ENCODE data around the gene ARAP2. TPM values are rescaled to one million over a fixed set of nuclear protein-coding genes. Genes with fewer than 3 reads are reported as not detected.
A peak's percentile ranks its signal among the peaks of the same experiment; 100 is the strongest.

ARAP2 gene
- total RNA-seq, 1 experiment from 2014 or later = 1.5 TPM

DNA sequence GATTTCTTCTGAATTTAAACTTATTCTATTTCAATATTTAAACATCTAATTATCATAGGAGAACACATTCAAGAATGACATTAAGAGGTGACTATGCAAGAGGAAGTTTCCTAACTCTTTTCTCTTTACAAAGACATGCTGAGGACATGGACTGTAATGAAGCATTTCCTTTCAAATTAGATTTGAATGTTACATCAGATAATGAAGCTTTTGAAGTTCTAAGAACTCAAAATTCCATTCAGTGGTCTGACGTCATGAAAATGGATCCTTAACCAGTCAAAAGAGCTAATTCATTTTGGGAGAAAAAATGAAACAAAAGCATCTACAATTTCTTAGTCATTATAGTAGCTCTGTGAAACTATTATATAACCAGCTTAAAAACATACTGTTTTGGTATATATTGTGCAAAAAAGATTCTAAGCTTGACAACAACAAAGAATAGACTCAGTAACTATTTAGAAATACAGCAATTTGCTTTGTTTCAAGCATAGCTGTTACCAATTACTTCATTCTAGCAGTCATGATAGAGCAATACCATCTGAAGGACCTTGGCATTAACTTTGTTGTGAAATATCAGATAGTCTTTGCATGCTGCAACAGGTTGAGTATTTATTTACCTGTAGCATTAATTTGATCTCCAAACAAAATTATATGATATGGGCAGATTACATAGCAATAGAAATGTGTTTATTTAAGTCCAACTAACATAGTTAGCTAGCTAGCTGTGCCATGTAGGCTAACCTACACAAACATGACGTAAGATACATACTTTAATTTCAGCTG, 23.4 kb upstream of the ARAP2 start:
- in situ Hi-C loops (cut with HindIII; ENCODE audit: low pct_unique_long_range_greater_than_20kb, low sequenced_read_pairs) = no loop called here
- no peak for DNase-seq (ENCODE audit: low read depth)

DNA sequence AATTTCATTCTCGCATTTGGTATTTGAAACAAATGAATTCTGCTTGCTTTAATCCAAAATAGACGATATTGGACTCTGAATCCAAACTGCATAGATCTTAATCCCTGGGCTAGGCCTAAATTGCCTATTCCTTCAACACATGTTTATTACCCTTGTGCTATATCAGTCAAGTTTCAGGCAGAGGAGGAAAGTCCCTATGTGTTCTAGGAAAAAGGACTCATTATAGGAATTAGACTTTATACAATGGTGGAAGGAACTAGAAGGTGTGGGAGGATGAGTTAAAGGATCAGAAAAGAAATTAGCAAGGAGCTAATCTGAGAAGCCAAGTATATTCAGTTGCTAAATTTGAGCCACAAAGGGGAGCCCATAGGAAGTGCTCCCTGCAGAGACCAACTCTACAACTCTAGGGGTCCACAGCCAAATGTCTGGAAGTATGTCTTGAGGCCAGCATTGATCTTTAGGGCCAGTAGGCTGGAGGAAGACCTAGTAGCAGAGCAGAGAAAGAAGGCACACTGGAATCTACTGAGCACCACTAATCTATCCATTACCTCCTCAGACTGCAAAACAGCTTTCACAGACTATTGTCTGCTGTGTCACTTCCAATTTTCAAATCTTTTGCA, 20.0 kb upstream of the ARAP2 start:
- DNase-seq (ENCODE audit: low read depth) = no peak
- in situ Hi-C loops (cut with HindIII; ENCODE audit: low pct_unique_long_range_greater_than_20kb, low sequenced_read_pairs) = no loop called here

GRCh38 chr4:36260731-36261130, 16.4 kb upstream of the ARAP2 start:
- in situ Hi-C loops (cut with HindIII; ENCODE audit: low pct_unique_long_range_greater_than_20kb, low sequenced_read_pairs) = no loop called here

DNA sequence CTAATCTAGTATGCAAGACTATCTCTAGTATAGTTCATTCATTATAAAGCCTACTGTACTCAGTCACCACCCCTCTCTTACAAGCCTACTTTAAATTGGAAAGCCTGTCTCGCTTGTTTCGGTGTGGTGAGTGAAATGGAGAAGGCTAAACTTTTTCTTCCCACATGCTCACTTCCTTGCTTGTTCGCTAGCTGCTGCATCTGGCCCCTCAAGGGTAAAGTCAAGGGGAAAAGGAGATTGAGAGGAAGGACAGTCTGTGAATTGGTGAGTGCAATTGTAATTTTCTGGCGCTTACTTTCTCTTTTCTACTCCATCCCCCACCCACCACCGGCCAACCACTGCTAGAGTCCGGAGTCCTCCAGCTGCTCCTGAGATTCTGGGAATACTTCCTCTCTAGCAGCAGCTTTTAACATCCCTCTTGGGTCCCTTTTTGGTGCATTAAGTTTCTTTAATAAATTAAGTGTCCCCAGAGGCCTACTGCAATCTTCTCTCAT, 12.1 kb upstream of the ARAP2 start:
- in situ Hi-C loops (cut with HindIII; ENCODE audit: low pct_unique_long_range_greater_than_20kb, low sequenced_read_pairs) = no loop called here
- DNase-seq (ENCODE audit: low read depth) = no peak

More at GRCh38 chr4:36260731-36261130, 16.4 kb upstream of the ARAP2 start:
- DNase-seq (ENCODE audit: low read depth) = no peak

- no peak for DNase-seq (ENCODE audit: low read depth)
- in situ Hi-C loops (cut with HindIII; ENCODE audit: low pct_unique_long_range_greater_than_20kb, low sequenced_read_pairs) = no loop called here
Measured at GRCh38 chr4:36255577-36255976, 11.3 kb upstream of the ARAP2 start.

DNA sequence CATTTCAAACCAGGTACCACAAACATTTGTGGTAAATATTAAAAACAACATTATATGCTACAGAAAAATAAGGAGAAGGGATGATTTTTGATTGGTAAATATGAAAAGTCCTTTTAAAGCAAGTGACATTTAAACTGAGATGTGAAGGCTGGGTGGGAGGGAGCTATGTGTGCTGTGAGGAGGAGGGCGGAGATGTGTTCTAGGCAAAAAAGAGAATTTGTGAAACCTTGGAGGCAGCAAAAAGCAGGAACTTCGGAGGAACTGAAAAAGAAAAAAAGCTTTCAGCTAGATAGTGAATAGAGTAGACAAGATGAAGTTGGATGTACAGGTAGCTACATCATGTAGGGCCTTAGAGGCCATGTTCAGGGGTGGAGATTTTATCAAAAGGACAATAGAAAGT, 10.1 kb upstream of the ARAP2 start:
- no peak for DNase-seq (ENCODE audit: low read depth)
- in situ Hi-C loops (cut with HindIII; ENCODE audit: low pct_unique_long_range_greater_than_20kb, low sequenced_read_pairs) = no loop called here

GRCh38 chr4:36251983-36252382, 7.7 kb upstream of the ARAP2 start:
- in situ Hi-C loops (cut with HindIII; ENCODE audit: low pct_unique_long_range_greater_than_20kb, low sequenced_read_pairs) = no loop called here
- DNase-seq (ENCODE audit: low read depth) = no peak

DNA sequence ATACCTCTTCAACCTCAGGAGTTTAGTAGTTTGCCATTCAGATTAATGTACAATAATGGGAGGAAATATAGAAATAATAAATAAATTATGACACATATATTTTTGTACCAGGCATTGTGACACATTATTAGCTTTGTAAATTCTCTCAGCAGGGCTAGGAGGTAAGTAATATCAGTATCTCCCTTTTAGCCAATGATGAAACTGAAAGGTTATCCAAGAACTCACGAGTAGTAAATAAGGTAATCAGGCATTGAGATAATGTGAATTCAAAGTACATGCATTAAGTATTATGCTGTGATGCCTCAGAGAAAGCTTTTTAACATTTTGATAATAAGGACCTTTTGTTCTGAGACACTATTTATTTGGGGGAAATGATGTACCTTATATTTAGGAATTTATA, 5.3 kb upstream of the ARAP2 start:
- in situ Hi-C loops (cut with HindIII; ENCODE audit: low pct_unique_long_range_greater_than_20kb, low sequenced_read_pairs) = no loop called here
- DNase-seq (ENCODE audit: low read depth) = no peak

- in situ Hi-C loops (cut with HindIII; ENCODE audit: low pct_unique_long_range_greater_than_20kb, low sequenced_read_pairs) = no loop called here
- no peak for DNase-seq (ENCODE audit: low read depth)
Measured at GRCh38 chr4:36243355-36244256, 708 bp downstream of the ARAP2 start.

DNA sequence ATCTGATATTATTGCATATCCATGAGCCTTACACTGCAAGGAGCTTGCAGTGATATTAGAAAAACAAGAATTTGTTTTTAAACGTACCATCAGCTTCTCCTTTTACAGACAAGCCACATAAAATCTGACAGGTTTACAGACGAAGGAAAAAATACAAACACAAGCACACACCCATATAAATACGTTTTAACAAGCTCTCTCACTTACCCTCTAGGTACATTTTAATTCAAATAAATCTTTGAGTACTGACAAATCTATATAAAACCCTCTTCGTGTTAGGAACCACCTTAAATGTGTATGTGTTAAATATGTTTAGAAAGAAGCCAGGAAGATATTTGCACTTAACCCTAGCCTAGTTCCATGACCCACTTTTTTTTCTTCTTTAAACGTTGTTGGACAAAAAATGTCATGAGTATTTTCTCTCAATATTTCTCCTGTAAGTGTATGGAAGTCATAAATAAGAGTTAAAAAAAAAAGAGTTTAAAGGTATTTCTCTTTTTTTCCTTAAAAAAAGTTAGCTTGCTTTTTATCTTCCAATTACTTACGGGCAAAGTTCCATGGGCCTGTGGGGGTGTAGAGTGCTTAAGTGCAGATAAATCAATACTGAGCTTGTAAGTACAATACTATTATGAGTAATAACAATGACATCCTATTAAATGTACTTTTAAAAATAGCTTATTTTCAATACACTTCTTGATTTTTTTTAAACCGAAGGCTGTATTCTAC, 1.5 kb downstream of the ARAP2 start:
- in situ Hi-C loops (cut with HindIII; ENCODE audit: low pct_unique_long_range_greater_than_20kb, low sequenced_read_pairs) = no loop called here

DNA sequence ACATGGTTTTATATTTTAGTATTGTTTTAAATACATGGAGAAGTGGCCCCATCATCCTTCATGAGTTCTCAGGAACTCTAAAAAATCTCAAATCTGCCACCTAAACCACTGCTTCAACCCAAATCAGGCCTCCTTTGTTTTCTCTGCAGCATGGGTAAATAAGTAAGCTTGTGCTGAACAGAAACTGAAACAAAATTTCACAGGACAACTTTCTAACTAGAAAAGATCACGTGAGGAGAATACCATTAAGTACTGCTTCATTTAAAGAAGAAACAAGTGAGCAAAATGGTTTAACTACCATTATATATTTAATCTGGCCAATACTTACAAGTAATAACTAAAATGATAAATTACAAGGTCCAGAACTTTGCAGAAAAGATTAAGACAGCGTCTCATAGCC, 2.5 kb downstream of the ARAP2 start:
- DNase-seq (ENCODE audit: low read depth) = no peak
- in situ Hi-C loops (cut with HindIII; ENCODE audit: low pct_unique_long_range_greater_than_20kb, low sequenced_read_pairs) = no loop called here

More for the DNA sequence above, 1.5 kb downstream of the ARAP2 start:
- DNase-seq (ENCODE audit: low read depth) = no peak

GRCh38 chr4:36237366-36238313, 6.7 kb downstream of the ARAP2 start:
- DNase-seq (ENCODE audit: low read depth) = no peak
- in situ Hi-C loops (cut with HindIII; ENCODE audit: low pct_unique_long_range_greater_than_20kb, low sequenced_read_pairs) = no loop called here

GRCh38 chr4:36236159-36236558, 8.2 kb downstream of the ARAP2 start:
- in situ Hi-C loops (cut with HindIII; ENCODE audit: low pct_unique_long_range_greater_than_20kb, low sequenced_read_pairs) = no loop called here
- no peak for DNase-seq (ENCODE audit: low read depth)

DNA sequence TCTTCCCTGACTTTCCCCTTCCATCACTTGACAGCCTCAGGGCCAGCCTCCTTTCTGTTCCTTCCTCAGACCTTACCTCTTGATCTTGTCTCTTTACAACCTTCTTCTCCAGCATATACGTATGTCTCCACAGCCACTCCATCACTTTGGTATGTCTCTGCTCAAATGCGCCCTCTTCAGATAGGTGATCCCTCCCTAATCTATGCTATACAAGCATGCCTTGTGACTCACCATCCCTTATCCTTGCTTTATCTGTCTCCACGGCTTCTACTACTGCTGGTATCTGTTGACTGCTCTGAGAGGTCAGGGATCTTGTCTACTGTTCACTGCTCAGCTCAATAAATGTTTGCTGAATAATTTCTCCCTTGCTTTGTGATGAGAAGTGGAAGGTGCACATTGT, 9.0 kb downstream of the ARAP2 start:
- DNase-seq (ENCODE audit: low read depth) = peak; percentile 12
- in situ Hi-C loops (cut with HindIII; ENCODE audit: low pct_unique_long_range_greater_than_20kb, low sequenced_read_pairs) = no loop called here

DNA sequence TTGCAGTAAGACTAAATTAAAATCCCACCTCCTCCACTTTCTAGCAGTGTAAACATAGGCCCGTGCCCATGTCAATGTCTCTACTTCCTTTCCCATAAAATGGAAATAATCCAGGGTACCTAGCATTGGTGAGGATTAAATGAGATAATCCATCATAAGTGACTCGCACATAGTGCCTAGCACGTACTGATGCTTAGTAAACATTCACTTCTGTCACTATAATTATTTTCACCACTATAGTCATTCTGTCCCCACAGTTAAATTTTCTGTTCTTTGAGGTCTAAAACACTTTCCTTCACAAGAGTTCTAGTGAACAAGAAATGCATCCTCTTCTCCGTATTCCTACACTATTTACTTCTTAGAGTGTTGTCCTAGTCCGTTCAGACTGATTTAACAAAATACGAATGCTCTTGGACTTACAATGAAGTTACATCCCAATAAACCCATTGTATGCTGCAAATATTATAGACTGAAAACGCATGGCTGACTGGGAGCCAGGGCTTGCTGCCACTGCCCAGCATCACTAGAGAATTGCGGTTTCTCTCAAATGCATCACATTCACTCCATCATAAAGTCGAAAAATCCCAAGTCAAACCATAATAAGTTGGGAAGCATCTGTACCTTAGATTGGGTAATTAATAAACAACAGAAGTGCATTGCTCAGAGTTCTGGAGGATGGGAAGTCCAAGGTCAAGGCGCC, 10.6 kb downstream of the ARAP2 start:
- in situ Hi-C loops (cut with HindIII; ENCODE audit: low pct_unique_long_range_greater_than_20kb, low sequenced_read_pairs) = no loop called here
- no peak for DNase-seq (ENCODE audit: low read depth)

DNA sequence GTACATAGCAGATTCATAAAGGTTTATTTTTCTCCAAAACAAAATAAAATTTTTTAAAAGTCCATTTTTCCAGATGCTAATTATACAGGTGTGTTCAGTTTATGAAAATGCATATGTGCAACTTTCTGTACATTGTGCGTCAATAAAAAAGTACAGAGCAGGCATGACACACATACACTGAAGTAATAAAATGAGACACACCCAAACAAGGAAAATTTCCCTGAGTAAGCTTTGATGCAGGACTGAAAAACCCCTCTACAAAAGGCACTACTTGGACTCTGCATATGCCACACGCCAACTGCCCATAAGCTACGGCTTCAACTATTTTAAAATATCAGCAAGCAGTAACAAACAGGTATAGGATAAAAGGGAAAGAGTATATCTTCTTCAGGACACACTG, 13.8 kb downstream of the ARAP2 start:
- in situ Hi-C loops (cut with HindIII; ENCODE audit: low pct_unique_long_range_greater_than_20kb, low sequenced_read_pairs) = no loop called here
- DNase-seq (ENCODE audit: low read depth) = no peak

- DNase-seq (ENCODE audit: low read depth) = no peak
- in situ Hi-C loops (cut with HindIII; ENCODE audit: low pct_unique_long_range_greater_than_20kb, low sequenced_read_pairs) = no loop called here
Measured at GRCh38 chr4:36227913-36228312, 16.4 kb downstream of the ARAP2 start.

All from Caki2 (cell line).